Measurements from ENCODE around the gene CTBP2.

Gene CTBP2

GRCh38 chr10:125093974-125094705 lies 66.2 kb downstream of the CTBP2 start:
- Histone ChIP-seq H3K9me3 (ENCODE audit: low read length) (no peaks in the 10 kb centered on the region), H3K36me3 (ENCODE audit: insufficient read depth, low read length) (peaks cover 1% of the 10 kb centered on the region), H2AFZ (ENCODE audit: low read depth, low read length) (no peak overlapping the region), H3K4me3 (ENCODE audit: low read length) (no peak overlapping the region), H3K27me3 (ENCODE audit: insufficient read depth, low read length) (no peaks in the 10 kb centered on the region), H3K4me1 (ENCODE audit: insufficient read depth, low read length) (peaks cover 15% of the 10 kb centered on the region)

DNA sequence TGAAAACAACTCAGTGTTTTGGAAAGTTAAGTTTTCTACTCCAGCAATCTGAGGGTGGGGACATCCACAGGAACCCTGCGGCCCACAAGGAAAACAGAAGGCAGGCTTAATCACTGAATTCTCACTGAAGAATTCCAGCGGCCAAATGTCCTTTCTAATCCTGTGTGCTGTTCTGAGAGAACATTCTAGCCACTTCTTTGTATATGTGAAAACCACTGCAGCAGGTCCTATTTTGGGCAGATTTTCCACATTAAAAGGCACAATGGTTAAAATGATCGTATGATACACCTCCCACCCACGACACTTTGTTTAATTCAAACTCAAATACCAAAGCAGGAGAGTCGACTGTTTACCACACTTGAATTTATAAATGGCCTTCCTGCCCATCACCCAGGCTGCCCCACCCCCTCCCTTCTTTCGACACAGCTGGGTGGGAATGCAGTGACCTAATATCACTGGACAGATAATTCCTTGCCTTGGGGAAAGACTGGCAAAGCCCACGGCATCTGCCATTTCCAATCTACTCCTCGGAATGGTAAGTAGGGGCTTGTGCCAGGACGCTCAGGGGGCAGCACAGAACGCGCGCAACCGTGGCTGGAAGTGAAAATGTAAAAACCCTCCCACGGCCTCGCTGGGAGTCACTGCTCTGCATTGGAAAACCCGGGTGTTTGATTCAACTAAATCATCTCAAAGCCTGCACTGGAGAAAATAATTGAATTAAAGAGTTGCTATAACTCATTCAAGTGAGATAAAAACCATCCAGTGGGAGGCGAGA lies 67.0 kb downstream of the CTBP2 start:
- Histone ChIP-seq H2AFZ (ENCODE audit: low read depth, low read length) (no peak overlapping the region), H3K4me1 (ENCODE audit: insufficient read depth, low read length) (peaks cover 15% of the 10 kb centered on the region), H3K9me3 (ENCODE audit: low read length) (no peaks in the 10 kb centered on the region), H3K27me3 (ENCODE audit: insufficient read depth, low read length) (no peaks in the 10 kb centered on the region), H3K4me3 (ENCODE audit: low read length) (no peak overlapping the region), H3K36me3 (ENCODE audit: insufficient read depth, low read length) (peaks cover 9% of the 10 kb centered on the region)

- H3K4me1 ChIP-seq (ENCODE audit: insufficient read depth, low read length): peaks cover 15% of the 10 kb centered on the region
- H3K27me3 ChIP-seq (ENCODE audit: insufficient read depth, low read length): no peaks in the 10 kb centered on the region
- H3K9me3 ChIP-seq (ENCODE audit: low read length): no peaks in the 10 kb centered on the region
- no peak overlapping the region for H2AFZ ChIP-seq (ENCODE audit: low read depth, low read length)
- peaks cover 16% of the 10 kb centered on the region for H3K36me3 ChIP-seq (ENCODE audit: insufficient read depth, low read length)
- no peak overlapping the region for H3K4me3 ChIP-seq (ENCODE audit: low read length)
These were observed 67.8 kb downstream of the CTBP2 start for GRCh38 chr10:125092564-125093031.

DNA sequence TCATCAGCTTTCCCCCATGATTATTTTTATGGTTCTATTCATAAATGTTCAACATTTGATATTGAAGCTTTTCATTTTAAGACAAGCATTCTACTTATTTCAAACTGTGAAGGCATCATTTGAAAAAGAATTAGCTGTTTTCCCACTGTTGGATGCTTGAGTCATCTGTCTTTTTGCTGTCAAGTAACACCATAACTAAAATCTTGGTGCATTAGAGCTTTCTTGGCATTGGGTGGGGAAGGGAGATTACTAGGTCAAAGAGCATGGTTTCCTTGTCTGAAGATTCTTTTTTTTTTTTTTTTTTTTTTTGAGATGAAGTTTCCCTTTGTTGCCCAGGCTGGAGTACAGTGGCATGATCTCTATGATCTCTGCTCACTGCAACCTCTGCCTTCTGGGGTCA lies 68.5 kb downstream of the CTBP2 start:
- Histone ChIP-seq H3K4me1 (ENCODE audit: insufficient read depth, low read length) (peaks cover 15% of the 10 kb centered on the region), H3K36me3 (ENCODE audit: insufficient read depth, low read length) (peaks cover 20% of the 10 kb centered on the region), H3K4me3 (ENCODE audit: low read length) (no peak overlapping the region), H3K9me3 (ENCODE audit: low read length) (no peaks in the 10 kb centered on the region), H3K27me3 (ENCODE audit: insufficient read depth, low read length) (no peaks in the 10 kb centered on the region), H2AFZ (ENCODE audit: low read depth, low read length) (no peak overlapping the region)

- peaks cover 27% of the 10 kb centered on the region for H3K36me3 ChIP-seq (ENCODE audit: insufficient read depth, low read length)
- H3K4me3 ChIP-seq (ENCODE audit: low read length): no peak overlapping the region
- no peaks in the 10 kb centered on the region for H3K27me3 ChIP-seq (ENCODE audit: insufficient read depth, low read length)
- H2AFZ ChIP-seq (ENCODE audit: low read depth, low read length): no peak overlapping the region
- no peaks in the 10 kb centered on the region for H3K9me3 ChIP-seq (ENCODE audit: low read length)
- peaks cover 12% of the 10 kb centered on the region for H3K4me1 ChIP-seq (ENCODE audit: insufficient read depth, low read length)
These were observed 70.9 kb downstream of the CTBP2 start for GRCh38 chr10:125089469-125089868.

DNA sequence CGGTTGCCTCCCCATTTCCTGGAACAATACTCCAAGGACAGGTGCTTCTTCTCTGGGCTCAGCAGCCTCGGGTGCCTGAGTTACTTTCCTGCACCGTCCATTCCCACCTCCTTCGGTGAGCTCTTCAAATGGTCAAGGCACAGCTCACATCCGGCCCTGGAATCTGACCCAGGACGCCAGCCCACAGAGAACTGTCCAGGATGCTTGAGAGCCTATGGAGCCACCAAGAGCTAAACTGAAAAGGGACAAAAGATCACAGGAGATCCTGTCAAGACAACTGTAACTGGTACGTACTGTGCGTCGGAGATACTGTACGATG lies 72.5 kb downstream of the CTBP2 start:
- Histone ChIP-seq H2AFZ (ENCODE audit: low read depth, low read length) (no peak overlapping the region), H3K9me3 (ENCODE audit: low read length) (no peaks in the 10 kb centered on the region), H3K4me1 (ENCODE audit: insufficient read depth, low read length) (peaks cover 2% of the 10 kb centered on the region), H3K4me3 (ENCODE audit: low read length) (no peak overlapping the region), H3K27me3 (ENCODE audit: insufficient read depth, low read length) (no peaks in the 10 kb centered on the region), H3K36me3 (ENCODE audit: insufficient read depth, low read length) (peaks cover 31% of the 10 kb centered on the region)

- Histone ChIP-seq H3K36me3 (ENCODE audit: insufficient read depth, low read length) (peaks cover 31% of the 10 kb centered on the region), H3K27me3 (ENCODE audit: insufficient read depth, low read length) (no peaks in the 10 kb centered on the region), H3K9me3 (ENCODE audit: low read length) (no peaks in the 10 kb centered on the region)
These were observed 73.0 kb downstream of the CTBP2 start for GRCh38 chr10:125087191-125087896.

DNA sequence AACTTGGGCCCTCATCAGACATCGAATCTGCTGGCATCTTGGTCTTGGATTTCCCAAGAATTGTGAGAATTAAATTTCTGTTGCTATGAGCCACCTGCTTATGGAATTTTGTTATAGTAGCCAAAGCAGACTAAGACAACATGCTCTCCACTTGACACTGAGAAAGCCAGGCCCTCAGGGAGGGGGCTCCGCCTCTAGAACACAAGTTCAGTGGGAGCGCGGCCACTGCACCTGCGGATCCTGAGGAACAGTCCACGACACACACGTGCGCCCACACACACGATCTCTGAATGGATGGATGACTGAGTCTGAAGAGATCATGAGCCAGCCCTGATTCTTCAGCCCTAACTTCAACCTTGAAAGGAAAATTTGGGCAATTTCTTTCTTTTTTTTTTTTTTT lies 73.7 kb downstream of the CTBP2 start:
- peaks cover 35% of the 10 kb centered on the region for H3K36me3 ChIP-seq (ENCODE audit: insufficient read depth, low read length)
- H3K27me3 ChIP-seq (ENCODE audit: insufficient read depth, low read length): no peaks in the 10 kb centered on the region
- no peak overlapping the region for H3K4me3 ChIP-seq (ENCODE audit: low read length)
- H2AFZ ChIP-seq (ENCODE audit: low read depth, low read length): no peak overlapping the region
- no peaks in the 10 kb centered on the region for H3K9me3 ChIP-seq (ENCODE audit: low read length)
- peaks cover 4% of the 10 kb centered on the region for H3K4me1 ChIP-seq (ENCODE audit: insufficient read depth, low read length)

More at GRCh38 chr10:125087191-125087896, 73.0 kb downstream of the CTBP2 start:
- Histone ChIP-seq H3K4me3 (ENCODE audit: low read length) (no peak overlapping the region), H2AFZ (ENCODE audit: low read depth, low read length) (no peak overlapping the region), H3K4me1 (ENCODE audit: insufficient read depth, low read length) (peaks cover 2% of the 10 kb centered on the region)

DNA sequence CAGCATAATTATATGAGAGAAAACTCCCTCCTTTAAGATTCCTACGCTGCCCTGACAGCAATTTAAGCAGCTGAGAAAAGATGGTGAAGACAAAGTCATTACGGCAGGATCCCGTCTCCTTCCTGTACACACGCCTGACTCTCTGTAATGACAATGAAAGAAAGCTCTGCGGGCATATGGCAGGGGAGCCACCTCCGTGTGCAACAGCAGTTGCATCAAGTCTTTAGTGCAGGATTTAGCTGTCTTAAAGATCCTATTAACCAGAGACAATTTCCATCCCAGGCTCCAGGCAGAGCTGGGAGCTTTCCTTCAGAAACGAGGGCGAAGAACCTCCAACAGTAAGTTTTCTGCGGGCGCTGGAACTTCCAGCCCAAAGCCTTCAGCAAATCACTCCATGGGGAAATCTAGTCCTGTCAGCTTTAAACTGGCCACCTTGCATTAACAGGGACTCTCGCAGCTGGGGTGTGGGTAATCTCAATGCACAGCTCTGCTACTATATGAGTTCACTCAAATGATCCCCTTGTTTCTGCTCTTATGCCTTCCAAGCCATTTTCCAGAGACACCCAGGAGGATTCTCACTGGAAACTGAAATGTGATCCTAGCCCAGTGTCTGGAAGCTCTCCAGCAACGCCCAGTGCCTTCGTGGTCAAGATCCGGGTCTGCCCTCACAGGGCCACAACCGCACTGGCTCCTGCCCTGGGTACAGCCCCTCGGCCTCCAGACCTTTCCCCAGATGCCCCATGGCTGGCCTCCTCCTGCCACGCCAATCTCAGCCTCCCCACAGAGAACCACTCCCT lies 74.9 kb downstream of the CTBP2 start:
- peaks cover 37% of the 10 kb centered on the region for H3K36me3 ChIP-seq (ENCODE audit: insufficient read depth, low read length)

DNA sequence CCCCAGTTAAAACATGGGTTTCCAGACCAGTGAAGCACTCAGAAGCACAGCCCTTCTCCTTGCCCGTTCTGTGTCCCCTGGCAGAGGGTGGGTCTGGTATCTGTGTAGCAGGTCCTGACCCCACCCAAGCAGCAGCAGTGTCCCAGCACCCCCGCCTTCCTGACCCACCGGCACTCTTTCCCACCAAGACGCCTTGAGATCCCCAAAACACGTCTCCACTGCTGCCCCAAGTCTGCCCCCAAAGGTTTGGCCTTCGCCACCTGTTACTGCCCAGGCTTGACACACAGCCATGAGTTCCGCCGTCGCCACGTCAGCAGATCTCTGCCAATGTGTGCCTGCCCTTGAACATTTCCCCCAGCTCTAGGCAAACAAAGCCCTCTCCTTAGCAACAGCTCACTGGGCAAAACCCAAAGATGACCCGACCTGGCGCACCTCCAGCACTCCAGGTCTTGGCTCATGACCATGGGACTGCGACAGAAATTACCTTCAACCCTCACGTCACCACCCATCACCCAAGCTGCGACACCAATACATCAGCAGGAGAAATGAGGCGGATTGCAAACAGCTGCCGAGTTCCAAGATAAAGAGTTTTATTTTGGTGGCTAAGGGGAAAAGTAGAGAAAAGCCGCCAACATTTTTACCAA lies 75.6 kb downstream of the CTBP2 start:
- Histone ChIP-seq H3K4me3 (ENCODE audit: low read length) (no peak overlapping the region), H3K4me1 (ENCODE audit: insufficient read depth, low read length) (peaks cover 11% of the 10 kb centered on the region), H3K9me3 (ENCODE audit: low read length) (no peaks in the 10 kb centered on the region), H3K36me3 (ENCODE audit: insufficient read depth, low read length) (peaks cover 42% of the 10 kb centered on the region), H2AFZ (ENCODE audit: low read depth, low read length) (no peak overlapping the region), H3K27me3 (ENCODE audit: insufficient read depth, low read length) (no peaks in the 10 kb centered on the region)

More for the DNA sequence above, 74.9 kb downstream of the CTBP2 start:
- Histone ChIP-seq H3K4me1 (ENCODE audit: insufficient read depth, low read length) (peaks cover 9% of the 10 kb centered on the region), H3K27me3 (ENCODE audit: insufficient read depth, low read length) (no peaks in the 10 kb centered on the region), H2AFZ (ENCODE audit: low read depth, low read length) (no peak overlapping the region), H3K9me3 (ENCODE audit: low read length) (no peaks in the 10 kb centered on the region), H3K4me3 (ENCODE audit: low read length) (no peak overlapping the region)

- H3K4me1 ChIP-seq (ENCODE audit: insufficient read depth, low read length): peaks cover 11% of the 10 kb centered on the region
These were observed 76.2 kb downstream of the CTBP2 start for GRCh38 chr10:125084191-125084613.

DNA sequence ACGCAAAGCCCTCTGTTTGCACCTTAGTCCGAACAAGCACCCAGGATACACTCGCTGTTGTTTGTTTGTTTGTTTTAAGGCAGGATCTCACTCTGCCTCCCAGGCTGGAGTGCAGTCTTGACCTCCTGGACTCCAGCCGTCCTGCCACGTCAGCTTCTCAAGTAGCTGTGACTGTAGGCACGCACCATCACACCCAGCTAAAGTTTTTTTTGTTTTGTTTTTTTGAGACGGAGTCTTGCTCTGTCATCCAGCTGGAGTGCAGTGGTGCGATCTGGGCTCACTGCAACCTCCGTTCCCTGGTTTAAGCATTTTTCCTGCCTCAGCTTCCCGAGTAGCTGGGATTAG lies 76.8 kb downstream of the CTBP2 start:
- H3K27me3 ChIP-seq (ENCODE audit: insufficient read depth, low read length): no peaks in the 10 kb centered on the region
- no peak overlapping the region for H3K4me3 ChIP-seq (ENCODE audit: low read length)
- H3K36me3 ChIP-seq (ENCODE audit: insufficient read depth, low read length): peaks cover 37% of the 10 kb centered on the region
- H2AFZ ChIP-seq (ENCODE audit: low read depth, low read length): no peak overlapping the region
- peaks cover 11% of the 10 kb centered on the region for H3K4me1 ChIP-seq (ENCODE audit: insufficient read depth, low read length)
- no peaks in the 10 kb centered on the region for H3K9me3 ChIP-seq (ENCODE audit: low read length)

More at GRCh38 chr10:125084191-125084613, 76.2 kb downstream of the CTBP2 start:
- Histone ChIP-seq H2AFZ (ENCODE audit: low read depth, low read length) (no peak overlapping the region), H3K4me3 (ENCODE audit: low read length) (no peak overlapping the region), H3K27me3 (ENCODE audit: insufficient read depth, low read length) (no peaks in the 10 kb centered on the region), H3K36me3 (ENCODE audit: insufficient read depth, low read length) (peaks cover 42% of the 10 kb centered on the region), H3K9me3 (ENCODE audit: low read length) (no peaks in the 10 kb centered on the region)

All from neuron (in vitro differentiated cells).